K562 treated with DMSO at 1 percent for 4 hours (cell line): ENCODE data around the gene DSP. TPM values are rescaled to one million over a fixed set of nuclear protein-coding genes. Genes with fewer than 3 reads are reported as not detected.

Source experiments
- total RNA-seq: library from RNA; unstranded; fragments of 300-600 nt; gene quantifications from 2 replicates; pipeline ENCODE4 v1.2.3, GENCODE V29; 2022; ENCODE audit not compliant: insufficient read depth

DSP gene, protein sequence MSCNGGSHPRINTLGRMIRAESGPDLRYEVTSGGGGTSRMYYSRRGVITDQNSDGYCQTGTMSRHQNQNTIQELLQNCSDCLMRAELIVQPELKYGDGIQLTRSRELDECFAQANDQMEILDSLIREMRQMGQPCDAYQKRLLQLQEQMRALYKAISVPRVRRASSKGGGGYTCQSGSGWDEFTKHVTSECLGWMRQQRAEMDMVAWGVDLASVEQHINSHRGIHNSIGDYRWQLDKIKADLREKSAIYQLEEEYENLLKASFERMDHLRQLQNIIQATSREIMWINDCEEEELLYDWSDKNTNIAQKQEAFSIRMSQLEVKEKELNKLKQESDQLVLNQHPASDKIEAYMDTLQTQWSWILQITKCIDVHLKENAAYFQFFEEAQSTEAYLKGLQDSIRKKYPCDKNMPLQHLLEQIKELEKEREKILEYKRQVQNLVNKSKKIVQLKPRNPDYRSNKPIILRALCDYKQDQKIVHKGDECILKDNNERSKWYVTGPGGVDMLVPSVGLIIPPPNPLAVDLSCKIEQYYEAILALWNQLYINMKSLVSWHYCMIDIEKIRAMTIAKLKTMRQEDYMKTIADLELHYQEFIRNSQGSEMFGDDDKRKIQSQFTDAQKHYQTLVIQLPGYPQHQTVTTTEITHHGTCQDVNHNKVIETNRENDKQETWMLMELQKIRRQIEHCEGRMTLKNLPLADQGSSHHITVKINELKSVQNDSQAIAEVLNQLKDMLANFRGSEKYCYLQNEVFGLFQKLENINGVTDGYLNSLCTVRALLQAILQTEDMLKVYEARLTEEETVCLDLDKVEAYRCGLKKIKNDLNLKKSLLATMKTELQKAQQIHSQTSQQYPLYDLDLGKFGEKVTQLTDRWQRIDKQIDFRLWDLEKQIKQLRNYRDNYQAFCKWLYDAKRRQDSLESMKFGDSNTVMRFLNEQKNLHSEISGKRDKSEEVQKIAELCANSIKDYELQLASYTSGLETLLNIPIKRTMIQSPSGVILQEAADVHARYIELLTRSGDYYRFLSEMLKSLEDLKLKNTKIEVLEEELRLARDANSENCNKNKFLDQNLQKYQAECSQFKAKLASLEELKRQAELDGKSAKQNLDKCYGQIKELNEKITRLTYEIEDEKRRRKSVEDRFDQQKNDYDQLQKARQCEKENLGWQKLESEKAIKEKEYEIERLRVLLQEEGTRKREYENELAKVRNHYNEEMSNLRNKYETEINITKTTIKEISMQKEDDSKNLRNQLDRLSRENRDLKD (N-terminal part only)
- not detected in 2 replicates for total RNA-seq

DNA sequence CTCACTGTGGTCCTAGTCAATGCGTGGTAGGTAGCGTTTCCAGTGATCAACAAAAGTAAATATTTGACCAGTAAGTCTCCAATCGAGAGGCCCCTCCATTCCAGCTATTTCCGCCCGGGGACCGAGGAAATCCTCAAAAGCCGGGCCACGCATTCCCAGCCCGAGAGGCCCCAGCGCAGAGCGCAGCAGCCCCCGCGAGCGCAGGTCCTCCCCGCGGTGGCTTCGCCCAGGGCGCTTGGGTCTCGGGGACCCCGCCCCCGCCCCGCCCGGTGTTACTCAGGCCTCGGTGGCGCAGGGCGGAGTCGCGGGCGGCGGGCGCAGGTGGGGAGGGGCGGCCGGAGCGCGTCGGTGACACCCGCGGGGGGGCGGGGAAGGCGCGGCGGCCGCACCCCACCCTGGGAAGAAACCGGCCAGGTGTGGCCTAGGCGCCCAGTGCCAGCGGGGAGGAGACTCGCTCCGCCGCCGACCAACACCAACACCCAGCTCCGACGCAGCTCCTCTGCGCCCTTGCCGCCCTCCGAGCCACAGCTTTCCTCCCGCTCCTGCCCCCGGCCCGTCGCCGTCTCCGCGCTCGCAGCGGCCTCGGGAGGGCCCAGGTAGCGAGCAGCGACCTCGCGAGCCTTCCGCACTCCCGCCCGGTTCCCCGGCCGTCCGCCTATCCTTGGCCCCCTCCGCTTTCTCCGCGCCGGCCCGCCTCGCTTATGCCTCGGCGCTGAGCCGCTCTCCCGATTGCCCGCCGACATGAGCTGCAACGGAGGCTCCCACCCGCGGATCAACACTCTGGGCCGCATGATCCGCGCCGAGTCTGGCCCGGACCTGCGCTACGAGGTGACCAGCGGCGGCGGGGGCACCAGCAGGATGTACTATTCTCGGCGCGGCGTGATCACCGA, at the start of gene DSP:
Gene DSP, plus strand, starts transcription at position 497 of the 890 bp plus-strand sequence. Its CDS starts 245 bp downstream, at position 742.

DNA sequence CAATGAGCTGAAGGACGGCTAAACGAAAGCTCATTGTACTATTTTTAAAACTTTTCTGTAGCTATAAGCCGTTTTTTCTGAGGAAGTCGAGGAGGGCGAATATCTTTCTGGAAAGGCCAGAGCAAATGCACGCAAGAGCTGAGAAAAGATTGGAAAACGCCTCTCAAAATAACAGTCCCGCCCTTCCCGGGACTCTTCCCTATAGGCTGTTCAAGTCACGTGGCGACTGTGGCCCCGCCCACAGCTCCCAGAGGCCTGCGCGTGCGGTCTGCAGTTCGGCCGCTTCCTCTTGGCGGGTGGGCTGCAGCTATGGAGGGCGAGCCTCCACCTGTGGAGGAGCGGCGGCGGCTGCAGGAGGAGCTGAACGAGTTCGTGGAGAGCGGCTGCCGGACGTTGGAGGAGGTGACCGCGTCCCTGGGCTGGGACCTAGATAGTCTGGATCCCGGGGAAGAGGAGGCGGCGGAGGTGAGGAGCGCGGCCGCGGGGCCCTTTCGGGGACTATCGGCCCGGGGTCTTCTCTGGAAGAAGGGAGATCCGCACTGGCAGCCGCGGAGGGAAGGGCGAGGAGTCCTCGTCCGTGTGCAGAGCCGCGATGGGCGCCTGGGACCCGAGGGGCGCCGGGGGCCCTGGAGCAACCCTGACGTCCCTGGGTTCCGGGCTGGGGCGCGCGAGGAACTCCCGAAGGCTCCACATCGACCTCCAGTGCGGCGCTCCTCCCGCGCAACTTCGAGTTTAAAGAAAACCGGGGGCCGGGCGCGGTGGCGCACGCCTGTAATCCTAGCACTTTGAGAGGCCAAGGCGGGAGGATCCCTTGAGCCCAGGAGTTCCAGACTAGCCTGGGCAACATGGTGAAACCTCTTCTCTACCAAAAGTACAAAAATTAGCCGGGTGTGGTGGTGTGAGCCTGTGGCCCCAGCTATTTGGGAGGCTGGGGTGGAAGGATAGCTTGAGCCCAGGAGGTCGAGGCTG, 48.8 kb downstream of the DSP start, which contains the start of gene SNRNP48:
Gene SNRNP48, plus strand, starts transcription at position 250 of the 969 bp plus-strand sequence. Its CDS starts 60 bp downstream, at position 310.

Other genes starting within 250 kb of the DSP start
- 79.4 and 84.1 TPM in 2 replicates for gene SSR1, start 228.5 kb upstream of the DSP start, total RNA-seq
- not detected in 2 replicates for gene CAGE1, start 151.9 kb upstream of the DSP start, total RNA-seq
- 19.5 and 23.4 TPM in 2 replicates for gene RIOK1, start 151.9 kb upstream of the DSP start, total RNA-seq
- gene SNRNP48, start 48.5 kb downstream of the DSP start, total RNA-seq: 12.8 and 16.6 TPM in 2 replicates
- gene BMP6, start 184.4 kb downstream of the DSP start, total RNA-seq: 0.42 TPM in 1 of 2 replicates, not detected in the other